ENCODE results near the gene MINK1. TPM values are rescaled to one million over a fixed set of nuclear protein-coding genes. Genes with fewer than 3 reads are reported as not detected.

The MINK1 gene
- total RNA-seq, 4 donors from 2014 or later: 128 to 406 (median 181) TPM

- 88 to 100% methylated on average over 1 to 23 of the region's 31 CpGs for WGBS, 2 donors (ENCODE audit: low coverage in 1 of 2)
These were observed 60.8 kb downstream of the MINK1 start for GRCh38 chr17:4893721-4894560.

DNA sequence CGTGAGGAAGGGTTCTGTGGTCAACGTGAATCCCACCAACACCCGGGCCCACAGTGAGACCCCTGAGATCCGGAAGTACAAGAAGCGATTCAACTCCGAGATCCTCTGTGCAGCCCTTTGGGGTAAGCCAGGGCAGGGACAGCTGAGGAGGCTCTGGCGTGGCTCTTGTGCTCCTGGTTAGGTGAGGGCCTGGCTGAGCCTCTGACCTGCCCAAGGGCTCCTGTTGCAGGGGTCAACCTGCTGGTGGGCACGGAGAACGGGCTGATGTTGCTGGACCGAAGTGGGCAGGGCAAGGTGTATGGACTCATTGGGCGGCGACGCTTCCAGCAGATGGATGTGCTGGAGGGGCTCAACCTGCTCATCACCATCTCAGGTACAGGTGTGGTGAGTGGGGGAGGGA, 62.0 kb downstream of the MINK1 start:
- H3K4me1 ChIP-seq: peaks cover 0 to 14% (median 13%) of the 10 kb centered on the region in 4 donors
- no peak overlapping the region for H3K4me3 ChIP-seq
- DNase-seq: no peak
- H3K9me3 ChIP-seq: no peaks in the 10 kb centered on the region
- intact Hi-C loops (cut with DNase I; ENCODE audit: low total_unique reads): loop anchor here (10.0 kb wide), 1 partner anchor 160 kb away; the partner anchor contains the start of genes CXCL16, MED11 and ZMYND15
- H3K27ac ChIP-seq: no peak overlapping the region
- TF ChIP-seq POLR2AphosphoS5 (IDR thresholded peaks at IDR 0.05) (no peak), POLR2A (IDR thresholded peaks at IDR 0.05) (no peak), EP300 (IDR thresholded peaks at IDR 0.05; ENCODE audit: low read depth) (no peak), CTCF (IDR thresholded peaks at IDR 0.05) (no peak)
- in situ Hi-C loops (cut with MboI; ENCODE audit: low pct_ligation_motif_present in 1 of 4, low pct_unique_long_range_greater_than_20kb in 1 of 4, low sequenced_read_pairs in 3 of 4): loop anchor here in 2 of 4 donors (25.0 kb wide), 1 partner anchor 108 kb away; the partner anchor contains the start of genes GLTPD2 (in 2 of the 2), PSMB6 (in 2 of the 2) and VMO1 (in 2 of the 2)
- peaks cover 6% of the 10 kb centered on the region for H3K27me3 ChIP-seq
- WGBS, 2 donors (ENCODE audit: low coverage in 1 of 2): 93% methylated on average over 13 of the region's 13 CpGs; no CpG with 5 or more reads in 1 of the 2 donors
- H3K36me3 ChIP-seq: peaks cover 0 to 49% (median 25%) of the 10 kb centered on the region in 4 donors

More at GRCh38 chr17:4893721-4894560, 60.8 kb downstream of the MINK1 start:
- no peak for TF ChIP-seq EP300 (IDR thresholded peaks at IDR 0.05; ENCODE audit: low read depth)
- TF ChIP-seq POLR2A (IDR thresholded peaks at IDR 0.05): no peak
- no peak for TF ChIP-seq CTCF (IDR thresholded peaks at IDR 0.05)
- TF ChIP-seq POLR2AphosphoS5 (IDR thresholded peaks at IDR 0.05): no peak
- peaks cover 0 to 4% (median 2%) of the 10 kb centered on the region in 4 donors for H3K4me1 ChIP-seq
- H3K27ac ChIP-seq: no peak overlapping the region
- in situ Hi-C loops (cut with MboI; ENCODE audit: low pct_ligation_motif_present in 1 of 4, low pct_unique_long_range_greater_than_20kb in 1 of 4, low sequenced_read_pairs in 3 of 4) (loop anchor here in 2 of 4 donors (25.0 kb wide), 1 partner anchor 107 kb away; the partner anchor contains the start of genes GLTPD2 (in 2 of the 2), PSMB6 (in 2 of the 2) and VMO1 (in 2 of the 2)), intact Hi-C loops (cut with DNase I; ENCODE audit: low total_unique reads) (loop anchor here (10.0 kb wide), 1 partner anchor 159 kb away; the partner anchor contains the start of genes CXCL16, MED11 and ZMYND15)
- peaks cover 0 to 52% (median 25%) of the 10 kb centered on the region in 4 donors for H3K36me3 ChIP-seq
- H3K4me3 ChIP-seq: no peak overlapping the region
- no peaks in the 10 kb centered on the region for H3K9me3 ChIP-seq
- no peak for DNase-seq
- no peaks in the 10 kb centered on the region for H3K27me3 ChIP-seq

DNA sequence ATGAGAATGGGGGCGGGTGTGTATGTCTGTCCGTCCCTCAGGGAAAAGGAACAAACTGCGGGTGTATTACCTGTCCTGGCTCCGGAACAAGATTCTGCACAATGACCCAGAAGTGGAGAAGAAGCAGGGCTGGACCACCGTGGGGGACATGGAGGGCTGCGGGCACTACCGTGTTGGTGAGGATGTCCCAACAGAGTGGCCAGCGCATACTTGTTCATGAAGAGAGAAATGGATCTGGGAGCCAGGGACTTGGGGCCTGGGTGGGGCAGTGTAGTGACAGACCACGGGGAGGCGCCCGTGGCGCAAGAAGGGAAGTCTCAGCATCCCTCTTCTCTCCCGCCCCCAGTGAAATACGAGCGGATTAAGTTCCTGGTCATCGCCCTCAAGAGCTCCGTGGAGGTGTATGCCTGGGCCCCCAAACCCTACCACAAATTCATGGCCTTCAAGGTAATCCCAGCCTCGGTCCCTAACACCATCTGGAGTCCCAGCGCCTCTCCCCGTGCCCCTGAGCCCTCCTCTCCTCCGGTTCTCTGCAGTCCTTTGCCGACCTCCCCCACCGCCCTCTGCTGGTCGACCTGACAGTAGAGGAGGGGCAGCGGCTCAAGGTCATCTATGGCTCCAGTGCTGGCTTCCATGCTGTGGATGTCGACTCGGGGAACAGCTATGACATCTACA, 62.7 kb downstream of the MINK1 start:
- TF ChIP-seq EP300 (IDR thresholded peaks at IDR 0.05; ENCODE audit: low read depth): no peak
- no peak for TF ChIP-seq POLR2AphosphoS5 (IDR thresholded peaks at IDR 0.05)
- no peak for TF ChIP-seq POLR2A (IDR thresholded peaks at IDR 0.05)
- no peak for TF ChIP-seq CTCF (IDR thresholded peaks at IDR 0.05)
- peaks cover 0 to 42% (median 20%) of the 10 kb centered on the region in 4 donors for H3K36me3 ChIP-seq
- no peak overlapping the region for H3K4me3 ChIP-seq
- intact Hi-C loops (cut with DNase I; ENCODE audit: low total_unique reads): loop anchor here (10.0 kb wide), 1 partner anchor 161 kb away; the partner anchor contains the start of genes CXCL16, MED11 and ZMYND15
- 79 to 81% methylated on average over 5 to 27 of the region's 27 CpGs for WGBS, 2 donors (ENCODE audit: low coverage in 1 of 2)
- in situ Hi-C loops (cut with MboI; ENCODE audit: low pct_ligation_motif_present in 1 of 4, low pct_unique_long_range_greater_than_20kb in 1 of 4, low sequenced_read_pairs in 3 of 4): loop anchor here in 2 of 4 donors (25.0 kb wide), 1 partner anchor 108 kb away; the partner anchor contains the start of genes GLTPD2 (in 2 of the 2), PSMB6 (in 2 of the 2) and VMO1 (in 2 of the 2)
- no peaks in the 10 kb centered on the region for H3K9me3 ChIP-seq
- peaks cover 13% of the 10 kb centered on the region for H3K27me3 ChIP-seq
- no peak for DNase-seq
- H3K4me1 ChIP-seq: peaks cover 0 to 21% (median 19%) of the 10 kb centered on the region in 4 donors
- no peak overlapping the region for H3K27ac ChIP-seq

Data from transverse colon (tissue), 4 donors.